ENCODE results near the gene PCDHGB7.

Gene PCDHGB7

GRCh38 chr5:141422742-141423291 lies 5.3 kb downstream of the PCDHGB7 start:
- peaks cover 13% of the 10 kb centered on the region for H3K27me3 ChIP-seq (ENCODE audit: insufficient read depth, poor library complexity, severe bottlenecking)
- no peak overlapping the region for H3K27ac ChIP-seq (replicated peaks)
- H3K4me3 ChIP-seq (replicated peaks; ENCODE audit: insufficient read depth, low read length), result no peak overlapping the region
- TF ChIP-seq REST (IDR thresholded peaks at IDR 0.05; ENCODE audit: insufficient replicate concordance, low read depth) (peak; percentile 40), CTCF (IDR thresholded peaks at IDR 0.05; ENCODE audit: insufficient read depth, low read length) (no peak), POLR2AphosphoS5 (IDR thresholded peaks at IDR 0.05; ENCODE audit: low read depth) (no peak)
- DNase-seq (ENCODE audit: low read depth in 1 of 2, low spot score in 1 of 2), result no peak

GRCh38 chr5:141427783-141428426 lies 10.4 kb downstream of the PCDHGB7 start:
- TF ChIP-seq SPI1 (IDR thresholded peaks at IDR 0.05; ENCODE audit: borderline replicate concordance, low read depth) (no peak), CTCF (IDR thresholded peaks at IDR 0.05; ENCODE audit: insufficient read depth, low read length) (no peak), REST (IDR thresholded peaks at IDR 0.05; ENCODE audit: insufficient replicate concordance, low read depth) (no peak), GABPA (IDR thresholded peaks at IDR 0.05; ENCODE audit: low read depth) (no peak), POLR2AphosphoS5 (IDR thresholded peaks at IDR 0.05; ENCODE audit: low read depth) (no peak)
- peaks cover 4% of the 10 kb centered on the region for H3K27me3 ChIP-seq (ENCODE audit: insufficient read depth, poor library complexity, severe bottlenecking)

GRCh38 chr5:141430332-141431113 lies 13.0 kb downstream of the PCDHGB7 start, which contains the start of gene PCDHGA12:
PCDHGA12 (plus strand) TSS chr5:141430507; CDS start chr5:141430760, 253 bp downstream.
- H3K27ac ChIP-seq (replicated peaks), result no peak within 1 kb of the TSS
- no peaks in the 10 kb centered on the region for H3K27me3 ChIP-seq (ENCODE audit: insufficient read depth, poor library complexity, severe bottlenecking)
- TF ChIP-seq POLR2AphosphoS5 (IDR thresholded peaks at IDR 0.05; ENCODE audit: low read depth) (no peak), SPI1 (IDR thresholded peaks at IDR 0.05; ENCODE audit: borderline replicate concordance, low read depth) (no peak), GABPA (IDR thresholded peaks at IDR 0.05; ENCODE audit: low read depth) (no peak), CTCF (IDR thresholded peaks at IDR 0.05; ENCODE audit: insufficient read depth, low read length) (no peak), REST (IDR thresholded peaks at IDR 0.05; ENCODE audit: insufficient replicate concordance, low read depth) (no peak)
- no peak within 1 kb of the TSS for H3K4me3 ChIP-seq (replicated peaks; ENCODE audit: insufficient read depth, low read length)
- DNase-seq (ENCODE audit: low read depth in 1 of 2, low spot score in 1 of 2), result peak in 1 of 2 experiments; percentile 46

More at GRCh38 chr5:141427783-141428426, 10.4 kb downstream of the PCDHGB7 start:
- Histone ChIP-seq H3K4me3 (replicated peaks; ENCODE audit: insufficient read depth, low read length) (no peak overlapping the region), H3K27ac (replicated peaks) (no peak overlapping the region)
- no peak for DNase-seq (ENCODE audit: low read depth in 1 of 2, low spot score in 1 of 2)
